KG1 (cell line): ENCODE data around the gene NFAT5.
"Not testable (repeated sequence)": the region's sequence is repeated elsewhere in the genome, so short reads cannot be mapped to it uniquely, and the experiment has no call there.

Experiments
- DNase-seq: peaks from one replicate; lab custom pipeline; 2025; lab: John Stamatoyannopoulos, UW

Gene NFAT5

GRCh38 chr16:69553332-69553731 lies 12.4 kb upstream of the NFAT5 start:
- DNase-seq: no peak

- DNase-seq: no peak
These were observed 11.3 kb upstream of the NFAT5 start for GRCh38 chr16:69554495-69554894.

GRCh38 chr16:69555437-69555836 lies 10.3 kb upstream of the NFAT5 start:
- no peak for DNase-seq

GRCh38 chr16:69555867-69556266 lies 9.9 kb upstream of the NFAT5 start:
- DNase-seq: no peak

- no peak for DNase-seq
These were observed 6.6 kb upstream of the NFAT5 start for GRCh38 chr16:69559164-69559563.

GRCh38 chr16:69561367-69561766 lies 4.4 kb upstream of the NFAT5 start:
- DNase-seq: not testable (repeated sequence)

- no peak for DNase-seq
These were observed 3.9 kb upstream of the NFAT5 start for GRCh38 chr16:69561901-69562300.

GRCh38 chr16:69562813-69563212 lies 3.0 kb upstream of the NFAT5 start:
- DNase-seq: no peak

- DNase-seq: peak; percentile 87
These were observed 1.9 kb upstream of the NFAT5 start for GRCh38 chr16:69563605-69564580.

GRCh38 chr16:69564845-69565670 lies 708 bp upstream of the NFAT5 start:
- DNase-seq: no peak

- DNase-seq: no peak
These were observed 644 bp downstream of the NFAT5 start for GRCh38 chr16:69566240-69566980.

- peak; percentile 61 for DNase-seq
These were observed 1.4 kb downstream of the NFAT5 start for GRCh38 chr16:69566981-69567680.

- DNase-seq: no peak
These were observed 2.9 kb downstream of the NFAT5 start for GRCh38 chr16:69568676-69569075.

GRCh38 chr16:69578771-69579170 lies 13.0 kb downstream of the NFAT5 start:
- DNase-seq: not testable (repeated sequence)

GRCh38 chr16:69579783-69580481 lies 14.2 kb downstream of the NFAT5 start:
- no peak for DNase-seq

GRCh38 chr16:69581297-69581696 lies 15.5 kb downstream of the NFAT5 start:
- DNase-seq: no peak

GRCh38 chr16:69584493-69584892 lies 18.7 kb downstream of the NFAT5 start:
- DNase-seq: not testable (repeated sequence)

GRCh38 chr16:69589434-69590269 lies 23.9 kb downstream of the NFAT5 start:
- no peak for DNase-seq

- no peak for DNase-seq
These were observed 24.8 kb downstream of the NFAT5 start for GRCh38 chr16:69590590-69590989.

- DNase-seq: no peak
These were observed 28.0 kb downstream of the NFAT5 start for GRCh38 chr16:69593751-69594255.
